ENCODE measurements around the gene HTR4. TPM values are rescaled to one million over a fixed set of nuclear protein-coding genes. Genes with fewer than 3 reads are reported as not detected.

HTR4 gene
- total RNA-seq, 1 experiment from 2014 or later, result not detected

GRCh38 chr5:148639081-148639480, 15.2 kb downstream of the HTR4 start:
- Histone ChIP-seq H3K36me3 (ENCODE audit: insufficient read depth, low read length, poor library complexity, severe bottlenecking) (no peaks in the 10 kb centered on the region), H3K4me1 (ENCODE audit: insufficient read depth, low read length, poor library complexity, severe bottlenecking) (no peaks in the 10 kb centered on the region), H3K27me3 (replicated peaks; ENCODE audit: insufficient read depth, low read depth, low read length, poor library complexity) (peaks cover 76% of the 10 kb centered on the region), H3K9me3 (ENCODE audit: low read depth, low read length, poor library complexity, severe bottlenecking) (no peaks in the 10 kb centered on the region), H3K4me3 (ENCODE audit: low read depth, low read length, poor library complexity, severe bottlenecking) (no peak overlapping the region), H3K27ac (ENCODE audit: low read depth, low read length, poor library complexity, severe bottlenecking) (no peak overlapping the region)
- ChIA-PET POLR2A (ENCODE audit: low non-redundant PET) (no interaction called here), CTCF (no interaction called here)
- intact Hi-C loops (cut with micrococcal nuclease; ENCODE audit: unreplicated experiment), result no loop called here
- DNase-seq (ENCODE audit: low spot score), result no peak
- TF ChIP-seq EZH2 (IDR thresholded peaks at IDR 0.05; ENCODE audit: borderline replicate concordance, low read depth, low read length, poor library complexity, severe bottlenecking), result no peak
- no peak for TF ChIP-seq CTCF (conservative IDR thresholded peaks at IDR 0.05; ENCODE audit: low read depth, low read length)
- no TSS peak for BruUV-seq (replicated peaks)

- ChIA-PET CTCF (no interaction called here), POLR2A (ENCODE audit: low non-redundant PET) (no interaction called here)
- no peak overlapping the region for H3K4me3 ChIP-seq (ENCODE audit: low read depth, low read length, poor library complexity, severe bottlenecking)
- intact Hi-C loops (cut with micrococcal nuclease; ENCODE audit: unreplicated experiment), result no loop called here
- TF ChIP-seq CTCF (conservative IDR thresholded peaks at IDR 0.05; ENCODE audit: low read depth, low read length), result no peak
- no peak for TF ChIP-seq EZH2 (IDR thresholded peaks at IDR 0.05; ENCODE audit: borderline replicate concordance, low read depth, low read length, poor library complexity, severe bottlenecking)
- H3K27ac ChIP-seq (ENCODE audit: low read depth, low read length, poor library complexity, severe bottlenecking), result no peak overlapping the region
- no peaks in the 10 kb centered on the region for H3K36me3 ChIP-seq (ENCODE audit: insufficient read depth, low read length, poor library complexity, severe bottlenecking)
- no peaks in the 10 kb centered on the region for H3K4me1 ChIP-seq (ENCODE audit: insufficient read depth, low read length, poor library complexity, severe bottlenecking)
- DNase-seq (ENCODE audit: low spot score), result no peak
- peaks cover 75% of the 10 kb centered on the region for H3K27me3 ChIP-seq (replicated peaks; ENCODE audit: insufficient read depth, low read depth, low read length, poor library complexity)
- BruUV-seq (replicated peaks), result no TSS peak
- H3K9me3 ChIP-seq (ENCODE audit: low read depth, low read length, poor library complexity, severe bottlenecking), result no peaks in the 10 kb centered on the region
Observed at GRCh38 chr5:148636353-148636752, 18.0 kb downstream of the HTR4 start.

GRCh38 chr5:148635321-148636083, 18.8 kb downstream of the HTR4 start:
- intact Hi-C loops (cut with micrococcal nuclease; ENCODE audit: unreplicated experiment), result no loop called here
- Histone ChIP-seq H3K27ac (ENCODE audit: low read depth, low read length, poor library complexity, severe bottlenecking) (no peak overlapping the region), H3K9me3 (ENCODE audit: low read depth, low read length, poor library complexity, severe bottlenecking) (no peaks in the 10 kb centered on the region), H3K4me3 (ENCODE audit: low read depth, low read length, poor library complexity, severe bottlenecking) (no peak overlapping the region), H3K4me1 (ENCODE audit: insufficient read depth, low read length, poor library complexity, severe bottlenecking) (no peaks in the 10 kb centered on the region), H3K36me3 (ENCODE audit: insufficient read depth, low read length, poor library complexity, severe bottlenecking) (no peaks in the 10 kb centered on the region), H3K27me3 (replicated peaks; ENCODE audit: insufficient read depth, low read depth, low read length, poor library complexity) (peaks cover 75% of the 10 kb centered on the region)
- BruUV-seq (replicated peaks), result no TSS peak
- DNase-seq (ENCODE audit: low spot score), result no peak
- POLR2A ChIA-PET (ENCODE audit: low non-redundant PET), result no interaction called here
- no peak for TF ChIP-seq CTCF (conservative IDR thresholded peaks at IDR 0.05; ENCODE audit: low read depth, low read length)
- TF ChIP-seq EZH2 (IDR thresholded peaks at IDR 0.05; ENCODE audit: borderline replicate concordance, low read depth, low read length, poor library complexity, severe bottlenecking), result no peak
- CTCF ChIA-PET, result no interaction called here
